WTC11 (cell line): Measurements from ENCODE around the gene CMTM6. TPM values are rescaled to one million over a fixed set of nuclear protein-coding genes. Genes with fewer than 3 reads are reported as not detected.
A peak's percentile ranks its signal among the peaks of the same experiment; 100 is the strongest.

Experiments used
- ATAC-seq: fragments of 200-7000 bp; cut with Tn5 transposase; 2 replicates; pipeline ENCODE4 v1.10.0; 2021; ENCODE audit warnings: mild to moderate bottlenecking, moderate library complexity
- CTCF ChIA-PET: fragments of 300-600 bp; sonication (Branson Sonifier 250); formaldehyde crosslinking; loops from one replicate; lab custom pipeline; 2021; ENCODE audit warnings: antibody characterized with exemption; lab: Charles Lee
- POLR2A ChIA-PET: fragments of 350-600 bp; sonication (Branson Sonifier 250); formaldehyde crosslinking; loops from one replicate; lab custom pipeline; 2021; ENCODE audit warnings: antibody characterized with exemption; lab: Charles Lee
- DNase-seq: peaks from one replicate; pipeline ENCODE4 v3.0.0; 2021; ENCODE audit warnings: low spot score
- H3K27ac Mint-ChIP-seq: 2 replicates; pipeline ENCODE4 v1.8.0; 2021; ENCODE audit warnings: mixed read lengths
- H3K27me3 Mint-ChIP-seq: 2 replicates; pipeline ENCODE4 v1.8.0; 2021; ENCODE audit warnings: low read depth, mild to moderate bottlenecking, moderate library complexity, mixed read lengths
- H3K36me3 Mint-ChIP-seq: 2 replicates; pipeline ENCODE4 v1.8.0; 2021; ENCODE audit warnings: mixed read lengths
- H3K4me1 Mint-ChIP-seq: 2 replicates; pipeline ENCODE4 v1.8.0; 2022; ENCODE audit warnings: mixed read lengths
- H3K4me3 Mint-ChIP-seq: 2 replicates; pipeline ENCODE4 v1.8.0; 2021; ENCODE audit warnings: mild to moderate bottlenecking, moderate library complexity, mixed read lengths
- H3K9me3 Mint-ChIP-seq: 2 replicates; pipeline ENCODE4 v1.8.0; 2021; ENCODE audit warnings: mixed read lengths
- AR ChIP-seq: fragments of 250-450 bp; sonication (Bioruptor Pico); IDR thresholded peaks from 2 replicates; pipeline ENCODE4 v1.9.0; 2021; ENCODE audit warnings: mild to moderate bottlenecking
- E2F4 ChIP-seq: sonication (generic); formaldehyde crosslinking; IDR thresholded peaks from 2 replicates; pipeline ENCODE4 v1.8.1; 2022; ENCODE audit warnings: low read depth, mild to moderate bottlenecking, moderate library complexity, missing genetic modification reagents, borderline replicate concordance
- GRHL2 ChIP-seq: fragments of 250-450 bp; sonication (Bioruptor Pico); IDR thresholded peaks from 2 replicates; pipeline ENCODE4 v1.8.0; 2022; ENCODE audit warnings: mild to moderate bottlenecking, moderate library complexity; ENCODE audit not compliant: insufficient replicate concordance, severe bottlenecking
- HMGXB4 ChIP-seq: sonication (generic); formaldehyde crosslinking; IDR thresholded peaks from 2 replicates; pipeline ENCODE4 v1.8.1; 2023; ENCODE audit warnings: mild to moderate bottlenecking, moderate library complexity, missing genetic modification reagents
- NFATC4 ChIP-seq: fragments of 250-450 bp; sonication (Bioruptor Pico); IDR thresholded peaks from 2 replicates; pipeline ENCODE4 v1.9.0; 2021; ENCODE audit warnings: mild to moderate bottlenecking
- NFE2L1 ChIP-seq: sonication (generic); formaldehyde crosslinking; IDR thresholded peaks from 2 replicates; pipeline ENCODE4 v1.8.1; 2023; ENCODE audit warnings: missing genetic modification reagents
- OVOL2 ChIP-seq: fragments of 250-450 bp; sonication (Bioruptor Pico); IDR thresholded peaks from 2 replicates; pipeline ENCODE4 v1.9.0; 2021; ENCODE audit warnings: mild to moderate bottlenecking, borderline replicate concordance
- SOX15 ChIP-seq: fragments of 250-450 bp; sonication (Bioruptor Pico); IDR thresholded peaks from 2 replicates; pipeline ENCODE4 v1.9.0; 2021; ENCODE audit warnings: mild to moderate bottlenecking
- USF2 ChIP-seq: sonication (generic); formaldehyde crosslinking; IDR thresholded peaks from 2 replicates; pipeline ENCODE4 v1.8.1; 2023; ENCODE audit warnings: mild to moderate bottlenecking, missing genetic modification reagents, moderate library complexity
- ZMAT4 ChIP-seq: fragments of 250-450 bp; sonication (Bioruptor Pico); IDR thresholded peaks from 2 replicates; pipeline ENCODE4 v1.9.0; 2021; ENCODE audit warnings: mild to moderate bottlenecking
- ZNF138 ChIP-seq: sonication (generic); formaldehyde crosslinking; conservative IDR thresholded peaks from 2 replicates; pipeline ENCODE4 v1.8.1; 2022; ENCODE audit warnings: mild to moderate bottlenecking, moderate library complexity, missing genetic modification reagents
- ZNF232 ChIP-seq: sonication (generic); formaldehyde crosslinking; IDR thresholded peaks from 2 replicates; pipeline ENCODE4 v1.8.0; 2022; ENCODE audit warnings: mild to moderate bottlenecking, missing genetic modification reagents
- ZNF423 ChIP-seq: fragments of 250-450 bp; sonication (Bioruptor Pico); IDR thresholded peaks from 2 replicates; pipeline ENCODE4 v2.1.2; 2022; ENCODE audit warnings: mild to moderate bottlenecking, moderate library complexity
- total RNA-seq: library from RNA; stranded (reverse); gene quantifications from 3 replicates; pipeline ENCODE4 v1.2.3, GENCODE V29; 2021

The CMTM6 gene
- total RNA-seq, 1 experiment from 2014 or later, result 42.3 TPM

- ChIA-PET POLR2A (interaction anchor here (0.6 kb wide), 1 partner anchor 1689 kb away, joined by 3 read pairs; no protein-coding TSS in a partner anchor), CTCF (interaction anchor here (1.0 to 4.8 kb wide), 2 partner anchors 10 to 12 kb away, joined by 3 to 33 read pairs; no protein-coding TSS in a partner anchor)
- peak overlapping the region; percentile 55 for H3K27ac Mint-ChIP-seq
Observed at GRCh38 chr3:32457971-32458471, 44.6 kb downstream of the CMTM6 start.

GRCh38 chr3:32456429-32457130 is 46.1 kb downstream of the CMTM6 start:
- peaks cover 26% of the 10 kb centered on the region for H3K4me1 Mint-ChIP-seq
- CTCF ChIA-PET, result interaction anchor here (0.9 to 4.8 kb wide), 2 partner anchors 11 to 82 kb away, joined by 4 to 33 read pairs; no protein-coding TSS in a partner anchor
- DNase-seq (no peak), ATAC-seq (no peak)
- H3K4me3 Mint-ChIP-seq, result no peak overlapping the region
- TF ChIP-seq ZNF423 (CRISPR knock-in tag), result no peak
- TF ChIP-seq USF2 (CRISPR knock-in tag), result no peak
- no peak for TF ChIP-seq NFE2L1 (CRISPR knock-in tag)
- TF ChIP-seq AR, result no peak
- TF ChIP-seq ZMAT4 (CRISPR knock-in tag), result no peak
- no peak for TF ChIP-seq ZNF232 (CRISPR knock-in tag)
- no peaks in the 10 kb centered on the region for H3K27me3 Mint-ChIP-seq
- peaks cover 5% of the 10 kb centered on the region for H3K36me3 Mint-ChIP-seq
- no peak overlapping the region for H3K27ac Mint-ChIP-seq
- no peaks in the 10 kb centered on the region for H3K9me3 Mint-ChIP-seq
- POLR2A ChIA-PET, result interaction anchor here (0.6 kb wide), 1 partner anchor 947 kb away, joined by 3 read pairs; no protein-coding TSS in a partner anchor

More at GRCh38 chr3:32457971-32458471, 44.6 kb downstream of the CMTM6 start:
- no peaks in the 10 kb centered on the region for H3K9me3 Mint-ChIP-seq
- TF ChIP-seq E2F4 (CRISPR knock-in tag) (no peak), GRHL2 (no peak), ZNF138 (CRISPR knock-in tag) (no peak), HMGXB4 (no peak), SOX15 (no peak), NFATC4 (CRISPR knock-in tag) (no peak), OVOL2 (CRISPR knock-in tag) (no peak), ZMAT4 (CRISPR knock-in tag) (no peak)
- ATAC-seq (no peak), DNase-seq (no peak)
- H3K27me3 Mint-ChIP-seq, result no peaks in the 10 kb centered on the region
- H3K4me1 Mint-ChIP-seq, result peaks cover 26% of the 10 kb centered on the region
- no peak overlapping the region for H3K4me3 Mint-ChIP-seq
- H3K36me3 Mint-ChIP-seq, result no peaks in the 10 kb centered on the region; the same call in 1 of the 2 replicates
